Neural cell (in vitro differentiated cells): ENCODE results near the gene CARD19. TPM values are rescaled to one million over a fixed set of nuclear protein-coding genes. Genes with fewer than 3 reads are reported as not detected.

ENCODE experiments used
- H2AFZ ChIP-seq: fragments of 200-600, 300-800 bp; sonication (generic), shearing (Covaris generic); 2 replicates; pipeline ENCODE4 v1.6.0; 2014; ENCODE audit warnings: low read depth, mild to moderate bottlenecking, antibody characterized with exemption, low read length, moderate library complexity
- H3F3A ChIP-seq: fragments of 200-600 bp; shearing (Covaris generic); 2 replicates; pipeline ENCODE4 v1.6.1; 2016; ENCODE audit warnings: mild to moderate bottlenecking, moderate library complexity, mixed read lengths, antibody characterized with exemption, low read length; ENCODE audit not compliant: insufficient read depth, poor library complexity, severe bottlenecking
- H3K27ac ChIP-seq: fragments of 200-600, 300-800 bp; sonication (generic), shearing (Covaris generic); 2 replicates; pipeline ENCODE4 v1.5.1; 2014; ENCODE audit warnings: mild to moderate bottlenecking, low read length, moderate library complexity
- H3K27me3 ChIP-seq: fragments of 300-800, 200-600 bp; sonication (generic), shearing (Covaris generic); 2 replicates; pipeline ENCODE4 v1.6.0; 2014; ENCODE audit warnings: mild to moderate bottlenecking, low read depth, low read length, moderate library complexity; ENCODE audit not compliant: insufficient read depth
- H3K36me3 ChIP-seq: fragments of 300-800, 200-600 bp; sonication (generic), shearing (Covaris generic); 2 replicates; pipeline ENCODE4 v1.5.1; 2014; ENCODE audit warnings: mild to moderate bottlenecking, antibody characterized with exemption, low read length, moderate library complexity; ENCODE audit not compliant: insufficient read depth
- H3K4me2 ChIP-seq: fragments of 300-800, 200-600 bp; sonication (generic), shearing (Covaris generic); 2 replicates; pipeline ENCODE4 v1.6.0; 2014; ENCODE audit warnings: mild to moderate bottlenecking, low read length
- H3K4me3 ChIP-seq: fragments of 300-800, 200-600 bp; sonication (generic), shearing (Covaris generic); 2 replicates; pipeline ENCODE4 v1.5.1; 2014; ENCODE audit warnings: mild to moderate bottlenecking, low read length, moderate library complexity
- H3K79me2 ChIP-seq: fragments of 200-600 bp; shearing (Covaris generic); replicated peaks from 2 replicates; pipeline ENCODE4 v1.6.0; 2014; ENCODE audit warnings: mild to moderate bottlenecking, low read length, moderate library complexity; ENCODE audit not compliant: insufficient read depth
- H3K9ac ChIP-seq: fragments of 300-800, 200-600 bp; sonication (generic), shearing (Covaris generic); 2 replicates; pipeline ENCODE4 v1.6.1; 2016; ENCODE audit warnings: mild to moderate bottlenecking, low read length, mixed read lengths
- H3K9me2 ChIP-seq: fragments of 200-600 bp; shearing (Covaris generic); 2 replicates; pipeline ENCODE4 v1.6.1; 2016; ENCODE audit warnings: mild to moderate bottlenecking, low read length, mixed read lengths; ENCODE audit not compliant: insufficient read depth
- H3K9me3 ChIP-seq: fragments of 200-600, 300-800 bp; sonication (generic), shearing (Covaris generic); 2 replicates; pipeline ENCODE4 v1.6.1; 2016; ENCODE audit warnings: mild to moderate bottlenecking, mixed run types, low read length, moderate library complexity, mixed read lengths
- H4K20me1 ChIP-seq: fragments of 200-600 bp; shearing (Covaris generic); 2 replicates; pipeline ENCODE4 v1.6.1; 2016; ENCODE audit warnings: mild to moderate bottlenecking, mixed run types; ENCODE audit not compliant: insufficient read depth
- CTCF ChIP-seq: fragments of 450-650 bp; IDR thresholded peaks from 2 replicates; pipeline ENCODE4 v1.5.1; 2014; ENCODE audit warnings: antibody characterized with exemption, mild to moderate bottlenecking, moderate library complexity; ENCODE audit not compliant: poor library complexity, severe bottlenecking
- EP300 ChIP-seq: fragments of 450-650 bp; conservative IDR thresholded peaks from 2 replicates; pipeline ENCODE4 v1.6.1; 2014; ENCODE audit warnings: antibody characterized with exemption, mild to moderate bottlenecking, moderate library complexity; ENCODE audit not compliant: poor library complexity, severe bottlenecking
- EZH2 ChIP-seq: fragments of 200-600, 300-800 bp; shearing (Covaris generic), sonication (generic); IDR thresholded peaks from 2 replicates; pipeline ENCODE4 v1.6.1; 2014; ENCODE audit warnings: antibody characterized with exemption, low read length, borderline replicate concordance, mild to moderate bottlenecking; ENCODE audit not compliant: insufficient read depth, poor library complexity, severe bottlenecking
- MXI1 ChIP-seq: fragments of 450-650 bp; conservative IDR thresholded peaks from 2 replicates; pipeline ENCODE4 v1.6.1; 2014; ENCODE audit warnings: antibody characterized with exemption, mild to moderate bottlenecking; ENCODE audit not compliant: poor library complexity, severe bottlenecking
- POLR2AphosphoS5 ChIP-seq: IDR thresholded peaks from 2 replicates; pipeline ENCODE4 v1.6.1; 2012
- RAD21 ChIP-seq: fragments of 450-650 bp; conservative IDR thresholded peaks from 2 replicates; pipeline ENCODE4 v1.6.1; 2014; ENCODE audit warnings: antibody characterized with exemption, mild to moderate bottlenecking, moderate library complexity
- REST ChIP-seq: IDR thresholded peaks from 2 replicates; pipeline ENCODE4 v1.6.1; 2012; ENCODE audit warnings: borderline replicate concordance
- SMC3 ChIP-seq: fragments of 450-650 bp; conservative IDR thresholded peaks from 2 replicates; pipeline ENCODE4 v1.6.1; 2014; ENCODE audit warnings: antibody characterized with exemption, mild to moderate bottlenecking, moderate library complexity; ENCODE audit not compliant: poor library complexity
- TAF1 ChIP-seq: IDR thresholded peaks from 2 replicates; pipeline ENCODE4 v1.6.1; 2012; ENCODE audit warnings: low read depth
- polyA plus RNA-seq: library from polyadenylated mRNA; depleted of rRNA; stranded (reverse); fragments of >200 nt; gene quantifications from 2 replicates; pipeline ENCODE4 v1.2.3, GENCODE V29; 2014

The CARD19 gene
- polyA plus RNA-seq, 1 donor from 2014 or later: 66.7 TPM

DNA sequence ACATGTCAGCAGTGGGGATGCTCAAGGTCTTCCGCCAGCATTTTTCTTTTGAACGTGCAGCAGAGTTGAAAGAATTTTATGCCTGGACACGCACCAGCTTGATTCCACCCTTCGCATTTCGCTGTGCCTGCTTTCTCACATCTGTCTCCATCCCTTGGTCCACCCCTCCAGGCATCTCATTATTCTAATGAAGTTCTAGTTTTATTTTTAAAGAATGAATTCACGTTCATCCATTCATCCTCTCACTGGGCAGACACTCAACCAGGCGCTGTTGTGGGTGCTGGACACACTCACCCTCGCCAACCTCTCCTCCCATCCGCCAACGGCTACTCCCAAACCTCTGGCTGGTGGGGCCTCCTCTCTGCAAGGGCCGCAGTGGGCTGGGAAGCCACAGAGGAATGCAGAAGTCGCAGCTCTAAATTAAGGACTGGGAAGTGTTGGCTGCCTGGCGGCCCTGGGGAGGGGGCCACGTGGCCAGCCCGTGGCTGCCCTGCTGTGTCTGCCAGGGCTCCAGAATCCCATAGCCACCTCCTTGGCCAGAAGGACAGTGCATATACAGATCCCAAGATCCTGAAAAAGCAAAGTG, 30.8 kb upstream of the CARD19 start:
- TF ChIP-seq RAD21: no peak
- TF ChIP-seq MXI1: no peak

DNA sequence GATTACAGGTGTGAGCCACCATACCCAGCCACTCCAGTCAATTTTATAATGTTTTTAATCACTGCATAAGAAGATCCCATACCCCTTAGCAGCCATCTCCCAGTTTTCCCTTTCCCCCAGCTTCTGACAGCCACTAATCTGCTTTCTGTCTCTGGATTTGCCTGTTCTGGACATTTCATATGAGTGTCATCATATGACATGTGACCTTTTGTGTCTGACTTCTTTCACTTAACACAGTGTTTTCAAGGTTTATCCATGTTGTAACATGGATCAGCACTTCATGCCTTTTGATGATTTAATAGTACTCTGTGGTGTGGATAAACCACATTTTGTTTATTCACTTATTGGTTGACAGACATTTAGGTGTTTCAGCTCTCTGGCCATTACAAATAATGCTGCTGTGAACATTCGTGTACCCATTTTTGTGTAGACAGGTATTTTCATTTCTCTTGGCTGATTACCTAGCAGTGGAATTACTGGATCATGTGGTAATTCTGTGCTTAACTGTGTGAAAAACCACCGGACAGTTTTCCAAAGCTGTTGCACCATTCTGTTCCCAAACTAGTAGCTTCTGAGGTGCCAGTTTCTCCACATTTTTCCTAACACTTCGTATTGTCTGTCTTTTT, 28.9 kb upstream of the CARD19 start:
- H2AFZ ChIP-seq: no peak overlapping the region
- H4K20me1 ChIP-seq: no peaks in the 10 kb centered on the region
- H3K9me2 ChIP-seq: no peaks in the 10 kb centered on the region
- no peaks in the 10 kb centered on the region for H3K79me2 ChIP-seq
- H3K27me3 ChIP-seq: no peaks in the 10 kb centered on the region
- H3K9ac ChIP-seq: no peak overlapping the region
- no peak for TF ChIP-seq EZH2
- TF ChIP-seq SMC3: no peak
- no peak for TF ChIP-seq REST
- TF ChIP-seq POLR2AphosphoS5: no peak
- no peak for TF ChIP-seq RAD21
- TF ChIP-seq MXI1: no peak
- TF ChIP-seq TAF1: no peak
- TF ChIP-seq CTCF: no peak
- TF ChIP-seq EP300: no peak
- no peaks in the 10 kb centered on the region for H3F3A ChIP-seq
- no peak overlapping the region for H3K4me3 ChIP-seq
- H3K27ac ChIP-seq: no peak overlapping the region
- H3K9me3 ChIP-seq: no peaks in the 10 kb centered on the region
- no peak overlapping the region for H3K4me2 ChIP-seq
- no peaks in the 10 kb centered on the region for H3K36me3 ChIP-seq

More for the DNA sequence above, 30.8 kb upstream of the CARD19 start:
- Histone ChIP-seq H3K4me2 (no peak overlapping the region), H3K27me3 (no peaks in the 10 kb centered on the region), H3K9ac (no peak overlapping the region), H4K20me1 (no peaks in the 10 kb centered on the region), H3K9me3 (no peaks in the 10 kb centered on the region), H3K4me3 (no peak overlapping the region), H3K9me2 (no peaks in the 10 kb centered on the region), H3F3A (no peaks in the 10 kb centered on the region), H3K27ac (no peak overlapping the region), H3K36me3 (no peaks in the 10 kb centered on the region), H2AFZ (no peak overlapping the region), H3K79me2 (no peaks in the 10 kb centered on the region)
